ENCODE data around the gene CCM2. TPM values are rescaled to one million over a fixed set of nuclear protein-coding genes. Genes with fewer than 3 reads are reported as not detected.

Gene CCM2
- total RNA-seq, 1 experiment from 2014 or later, result 62.9 TPM

- no TSS peak for BruUV-seq (replicated peaks)
- DNase-seq, result no peak
- Mint-ChIP-seq H3K4me3 (ENCODE audit: low read depth, unreplicated experiment) (no peak overlapping the region), H3K4me1 (ENCODE audit: low read depth, unreplicated experiment) (no peaks in the 10 kb centered on the region), H3K9me3 (ENCODE audit: low read depth, unreplicated experiment) (no peaks in the 10 kb centered on the region), H3K27ac (ENCODE audit: unreplicated experiment) (no peak overlapping the region), H3K36me3 (ENCODE audit: insufficient read depth, unreplicated experiment) (no peaks in the 10 kb centered on the region), H3K27me3 (ENCODE audit: unreplicated experiment) (no peaks in the 10 kb centered on the region)
- no peak for TF ChIP-seq CTCF (IDR thresholded peaks at IDR 0.05; ENCODE audit: unreplicated experiment)
- intact Hi-C loops (cut with micrococcal nuclease; ENCODE audit: unreplicated experiment), result no loop called here
- CTCF ChIA-PET, result no interaction called here
Observed at GRCh38 chr7:45061806-45062425, 61.9 kb downstream of the CCM2 start.

- H3K4me1 Mint-ChIP-seq (ENCODE audit: low read depth, unreplicated experiment), result no peaks in the 10 kb centered on the region
- no peak for DNase-seq
- intact Hi-C loops (cut with micrococcal nuclease; ENCODE audit: unreplicated experiment), result no loop called here
- H3K27ac Mint-ChIP-seq (ENCODE audit: unreplicated experiment), result no peak overlapping the region
- no peak for TF ChIP-seq CTCF (IDR thresholded peaks at IDR 0.05; ENCODE audit: unreplicated experiment)
- CTCF ChIA-PET, result no interaction called here
- no peaks in the 10 kb centered on the region for H3K27me3 Mint-ChIP-seq (ENCODE audit: unreplicated experiment)
- H3K9me3 Mint-ChIP-seq (ENCODE audit: low read depth, unreplicated experiment), result no peaks in the 10 kb centered on the region
- peaks cover under 1% of the 10 kb centered on the region for H3K36me3 Mint-ChIP-seq (ENCODE audit: insufficient read depth, unreplicated experiment)
- BruUV-seq (replicated peaks), result no TSS peak
- no peak overlapping the region for H3K4me3 Mint-ChIP-seq (ENCODE audit: low read depth, unreplicated experiment)
Observed at GRCh38 chr7:45064047-45064725, 64.2 kb downstream of the CCM2 start.

- Mint-ChIP-seq H3K27me3 (ENCODE audit: unreplicated experiment) (no peaks in the 10 kb centered on the region), H3K27ac (ENCODE audit: unreplicated experiment) (no peak overlapping the region), H3K9me3 (ENCODE audit: low read depth, unreplicated experiment) (no peaks in the 10 kb centered on the region), H3K4me3 (ENCODE audit: low read depth, unreplicated experiment) (no peak overlapping the region), H3K4me1 (ENCODE audit: low read depth, unreplicated experiment) (no peaks in the 10 kb centered on the region), H3K36me3 (ENCODE audit: insufficient read depth, unreplicated experiment) (peaks cover 6% of the 10 kb centered on the region)
- intact Hi-C loops (cut with micrococcal nuclease; ENCODE audit: unreplicated experiment), result no loop called here
- TF ChIP-seq CTCF (IDR thresholded peaks at IDR 0.05; ENCODE audit: unreplicated experiment), result no peak
- no TSS peak for BruUV-seq (replicated peaks)
- no peak for DNase-seq
- CTCF ChIA-PET, result no interaction called here
Observed at GRCh38 chr7:45065031-45065995, 65.3 kb downstream of the CCM2 start.

- H3K9me3 Mint-ChIP-seq (ENCODE audit: low read depth, unreplicated experiment), result no peaks in the 10 kb centered on the region
- no peak overlapping the region for H3K4me3 Mint-ChIP-seq (ENCODE audit: low read depth, unreplicated experiment)
- H3K36me3 Mint-ChIP-seq (ENCODE audit: insufficient read depth, unreplicated experiment), result peaks cover 6% of the 10 kb centered on the region
- no peak for DNase-seq
- intact Hi-C loops (cut with micrococcal nuclease; ENCODE audit: unreplicated experiment), result no loop called here
- H3K27me3 Mint-ChIP-seq (ENCODE audit: unreplicated experiment), result no peaks in the 10 kb centered on the region
- H3K4me1 Mint-ChIP-seq (ENCODE audit: low read depth, unreplicated experiment), result no peaks in the 10 kb centered on the region
- BruUV-seq (replicated peaks), result no TSS peak
- CTCF ChIA-PET, result interaction anchor here (0.7 kb wide), 2 partner anchors 56 to 66 kb away, joined by 3 to 4 read pairs; no protein-coding TSS in a partner anchor
- TF ChIP-seq CTCF (IDR thresholded peaks at IDR 0.05; ENCODE audit: unreplicated experiment), result no peak
- no peak overlapping the region for H3K27ac Mint-ChIP-seq (ENCODE audit: unreplicated experiment)
Observed at GRCh38 chr7:45066409-45066808, 66.4 kb downstream of the CCM2 start.
